Activated CD4-positive, alpha-beta T cell treated with anti-CD3 and anti-CD28 coated beads for 36 hours (primary cell): ENCODE results near the gene TMEM125. TPM values are rescaled to one million over a fixed set of nuclear protein-coding genes. Genes with fewer than 3 reads are reported as not detected.

Source experiments
- ATAC-seq: fragments of 200-7000 bp; cut with Tn5 transposase; one replicate; pipeline ENCODE4 v1.10.0; 2021; ENCODE audit warnings: mild to moderate bottlenecking, moderate library complexity
- CTCF ChIA-PET: fragments of 350-600 bp; sonication (Branson Sonifier 250); formaldehyde crosslinking; loops from one replicate; lab custom pipeline; 2021; ENCODE audit warnings: antibody characterized with exemption; lab: Charles Lee
- POLR2A ChIA-PET: fragments of 350-600 bp; sonication (Branson Sonifier 250); formaldehyde crosslinking; loops from one replicate; lab custom pipeline; 2021; ENCODE audit warnings: antibody characterized with exemption, inconsistent platforms; lab: Charles Lee
- DNase-seq: peaks from one replicate; pipeline ENCODE4 v3.0.0-alpha.2; 2020
- H3K27ac Mint-ChIP-seq: one replicate; pipeline ENCODE4 v1.8.0; 2021; ENCODE audit warnings: mixed read lengths
- H3K27me3 Mint-ChIP-seq: one replicate; pipeline ENCODE4 v1.8.0; 2021; ENCODE audit warnings: mixed read lengths
- H3K36me3 Mint-ChIP-seq: one replicate; pipeline ENCODE4 v1.8.0; 2021; ENCODE audit warnings: low read depth, mixed read lengths
- H3K4me1 Mint-ChIP-seq: one replicate; pipeline ENCODE4 v1.8.0; 2021; ENCODE audit warnings: mixed read lengths
- H3K4me3 Mint-ChIP-seq: one replicate; pipeline ENCODE4 v1.8.0; 2021; ENCODE audit warnings: mild to moderate bottlenecking, moderate library complexity, mixed read lengths
- H3K9me3 Mint-ChIP-seq: one replicate; pipeline ENCODE4 v1.8.0; 2021; ENCODE audit warnings: low read depth, mixed read lengths
- intact Hi-C, 2 experiments: fragments of 100-400 bp; cut with DNase I in 1 of 2; cut with micrococcal nuclease in 1 of 2; formaldehyde crosslinking; loops; one replicate each; pipeline versions ENCODE4 v1.14.2 to v1.15.1; 2022 to 2024; cut with DNase I, micrococcal nuclease
- total RNA-seq, 2 experiments: library from RNA; stranded (reverse); gene quantifications; one replicate each; pipeline ENCODE4 v1.2.3, GENCODE V29; 2021

Gene TMEM125
- total RNA-seq, 2 experiments from 2014 or later = not detected

- intact Hi-C loops = no loop called here
- ATAC-seq = no peak
- CTCF ChIA-PET = no interaction called here
- Mint-ChIP-seq H3K4me1 (no peaks in the 10 kb centered on the region), H3K27me3 (no peaks in the 10 kb centered on the region), H3K4me3 (no peak overlapping the region), H3K9me3 (no peaks in the 10 kb centered on the region), H3K27ac (no peak overlapping the region), H3K36me3 (no peaks in the 10 kb centered on the region)
- DNase-seq = no peak
- POLR2A ChIA-PET = no interaction called here
Measured at GRCh38 chr1:43307458-43308158, 37.8 kb downstream of the TMEM125 start.

GRCh38 chr1:43308635-43309404 lies 39.0 kb downstream of the TMEM125 start:
- POLR2A ChIA-PET = no interaction called here
- no peak for ATAC-seq
- Mint-ChIP-seq H3K9me3 (no peaks in the 10 kb centered on the region), H3K27ac (no peak overlapping the region), H3K36me3 (no peaks in the 10 kb centered on the region), H3K4me3 (no peak overlapping the region), H3K4me1 (no peaks in the 10 kb centered on the region), H3K27me3 (no peaks in the 10 kb centered on the region)
- DNase-seq = no peak
- intact Hi-C loops = no loop called here
- CTCF ChIA-PET = no interaction called here

DNA sequence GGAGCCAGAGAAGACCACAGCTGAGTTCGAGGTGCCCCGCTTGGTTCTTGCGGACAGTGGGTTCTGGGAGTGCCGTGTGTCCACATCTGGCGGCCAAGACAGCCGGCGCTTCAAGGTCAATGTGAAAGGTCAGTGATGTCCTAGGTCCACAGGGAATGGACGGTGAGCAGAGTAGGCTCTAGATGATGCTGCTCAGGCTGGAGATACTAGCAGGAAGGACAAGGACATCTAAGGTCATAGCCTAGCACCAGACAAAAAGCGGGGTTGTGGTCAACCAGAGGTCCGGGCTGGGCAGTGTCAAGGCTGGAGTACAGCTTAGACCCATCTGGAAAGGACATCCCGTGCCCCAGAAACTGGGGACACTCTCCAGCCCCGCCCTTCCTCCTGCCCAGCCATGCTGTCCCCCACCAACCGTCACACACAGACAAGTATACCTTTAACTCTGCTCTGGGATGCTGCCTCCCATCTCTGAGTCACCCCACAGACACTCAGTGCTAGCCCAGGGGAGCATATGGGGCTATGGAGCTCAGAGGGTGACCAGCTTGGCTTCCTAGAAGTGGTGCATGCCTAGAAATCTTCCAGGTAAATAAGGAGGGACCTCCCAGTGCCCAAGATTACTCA lies 39.7 kb downstream of the TMEM125 start:
- Mint-ChIP-seq H3K4me1 (no peaks in the 10 kb centered on the region), H3K27me3 (no peaks in the 10 kb centered on the region), H3K27ac (no peak overlapping the region), H3K9me3 (no peaks in the 10 kb centered on the region), H3K36me3 (no peaks in the 10 kb centered on the region), H3K4me3 (no peak overlapping the region)
- POLR2A ChIA-PET = no interaction called here
- no peak for DNase-seq
- CTCF ChIA-PET = no interaction called here
- intact Hi-C loops = no loop called here
- ATAC-seq = peak; percentile 49

DNA sequence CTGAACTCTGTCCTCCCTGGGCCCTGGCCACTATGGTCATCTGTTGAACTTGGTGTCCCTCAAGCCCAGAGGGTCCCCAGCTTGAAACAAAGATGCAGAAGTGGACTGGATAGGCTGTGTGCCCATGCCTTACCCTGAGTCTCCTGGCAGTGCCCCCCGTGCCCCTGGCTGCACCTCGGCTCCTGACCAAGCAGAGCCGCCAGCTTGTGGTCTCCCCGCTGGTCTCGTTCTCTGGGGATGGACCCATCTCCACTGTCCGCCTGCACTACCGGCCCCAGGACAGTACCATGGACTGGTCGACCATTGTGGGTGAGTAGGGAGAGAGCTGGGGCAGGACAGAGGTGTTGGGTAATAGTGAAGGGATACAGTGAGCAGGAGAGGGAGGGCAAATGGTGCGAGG lies 41.7 kb downstream of the TMEM125 start:
- no peaks in the 10 kb centered on the region for H3K27me3 Mint-ChIP-seq
- no peaks in the 10 kb centered on the region for H3K36me3 Mint-ChIP-seq
- H3K9me3 Mint-ChIP-seq = no peaks in the 10 kb centered on the region
- intact Hi-C loops = no loop called here
- ChIA-PET POLR2A (no interaction called here), CTCF (no interaction called here)
- H3K4me3 Mint-ChIP-seq = no peak overlapping the region
- no peak for ATAC-seq
- H3K27ac Mint-ChIP-seq = no peak overlapping the region
- DNase-seq = no peak
- no peaks in the 10 kb centered on the region for H3K4me1 Mint-ChIP-seq

DNA sequence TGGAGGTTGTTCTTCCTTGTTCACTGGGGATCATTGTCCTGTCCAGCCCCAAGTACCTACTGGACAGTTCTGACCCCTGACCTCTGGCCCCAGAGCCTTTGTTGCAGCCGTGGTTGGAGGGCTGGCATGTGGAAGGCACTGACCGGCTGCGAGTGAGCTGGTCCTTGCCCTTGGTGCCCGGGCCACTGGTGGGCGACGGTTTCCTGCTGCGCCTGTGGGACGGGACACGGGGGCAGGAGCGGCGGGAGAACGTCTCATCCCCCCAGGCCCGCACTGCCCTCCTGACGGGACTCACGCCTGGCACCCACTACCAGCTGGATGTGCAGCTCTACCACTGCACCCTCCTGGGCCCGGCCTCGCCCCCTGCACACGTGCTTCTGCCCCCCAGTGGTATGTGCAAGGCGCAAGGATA lies 42.4 kb downstream of the TMEM125 start:
- Mint-ChIP-seq H3K9me3 (no peaks in the 10 kb centered on the region), H3K27ac (no peak overlapping the region), H3K27me3 (no peaks in the 10 kb centered on the region), H3K4me3 (no peak overlapping the region), H3K36me3 (no peaks in the 10 kb centered on the region), H3K4me1 (no peaks in the 10 kb centered on the region)
- POLR2A ChIA-PET = no interaction called here
- no peak for ATAC-seq
- no peak for DNase-seq
- CTCF ChIA-PET = interaction anchor here (0.6 kb wide), 1 partner anchor 945 kb away, joined by 3 read pairs; no protein-coding TSS in a partner anchor
- intact Hi-C loops = no loop called here

- ChIA-PET CTCF (interaction anchor here (0.6 to 0.7 kb wide), 2 partner anchors 239 to 945 kb away, joined by 3 read pairs; no protein-coding TSS in a partner anchor), POLR2A (no interaction called here)
- Mint-ChIP-seq H3K4me3 (no peak overlapping the region), H3K4me1 (no peaks in the 10 kb centered on the region), H3K27ac (no peak overlapping the region), H3K36me3 (no peaks in the 10 kb centered on the region), H3K9me3 (no peaks in the 10 kb centered on the region), H3K27me3 (no peaks in the 10 kb centered on the region)
- intact Hi-C loops = no loop called here
- ATAC-seq (no peak), DNase-seq (no peak)
Measured at GRCh38 chr1:43312663-43313515, 43.1 kb downstream of the TMEM125 start.

GRCh38 chr1:43313771-43314170 lies 44.0 kb downstream of the TMEM125 start:
- no peak for DNase-seq
- POLR2A ChIA-PET = no interaction called here
- H3K27ac Mint-ChIP-seq = no peak overlapping the region

DNA sequence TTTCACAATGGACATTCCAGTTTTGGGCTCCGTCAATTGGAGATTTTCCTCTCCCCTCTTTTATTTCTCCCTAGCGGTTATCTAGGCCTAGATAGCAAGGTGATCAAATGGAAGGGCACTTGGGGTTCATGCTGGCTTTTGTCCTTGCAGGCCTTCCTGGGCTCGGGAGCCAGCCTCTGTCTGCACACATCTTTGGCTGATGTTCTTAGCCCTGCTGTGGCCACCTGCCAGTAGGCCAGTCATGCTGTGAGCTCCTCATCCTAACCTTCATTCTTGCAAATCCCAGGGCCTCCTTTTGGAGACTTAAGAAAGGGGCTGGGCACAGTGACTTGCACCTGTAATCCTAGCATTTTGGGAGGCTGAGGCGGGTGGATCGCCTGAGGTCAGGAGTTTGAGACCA lies 44.5 kb downstream of the TMEM125 start:
- H3K27ac Mint-ChIP-seq = no peak overlapping the region
- H3K4me1 Mint-ChIP-seq = no peaks in the 10 kb centered on the region
- H3K9me3 Mint-ChIP-seq = no peaks in the 10 kb centered on the region
- no peak for ATAC-seq
- intact Hi-C loops = no loop called here
- H3K36me3 Mint-ChIP-seq = no peaks in the 10 kb centered on the region
- no peak for DNase-seq
- no peak overlapping the region for H3K4me3 Mint-ChIP-seq
- ChIA-PET POLR2A (no interaction called here), CTCF (no interaction called here)
- H3K27me3 Mint-ChIP-seq = no peaks in the 10 kb centered on the region

More at GRCh38 chr1:43313771-43314170, 44.0 kb downstream of the TMEM125 start:
- Mint-ChIP-seq H3K4me1 (no peaks in the 10 kb centered on the region), H3K4me3 (no peak overlapping the region), H3K27me3 (no peaks in the 10 kb centered on the region), H3K9me3 (no peaks in the 10 kb centered on the region), H3K36me3 (no peaks in the 10 kb centered on the region)
- intact Hi-C loops = no loop called here
- CTCF ChIA-PET = interaction anchor here (0.7 kb wide), 1 partner anchor 238 kb away, joined by 3 read pairs; no protein-coding TSS in a partner anchor
- ATAC-seq = no peak

DNA sequence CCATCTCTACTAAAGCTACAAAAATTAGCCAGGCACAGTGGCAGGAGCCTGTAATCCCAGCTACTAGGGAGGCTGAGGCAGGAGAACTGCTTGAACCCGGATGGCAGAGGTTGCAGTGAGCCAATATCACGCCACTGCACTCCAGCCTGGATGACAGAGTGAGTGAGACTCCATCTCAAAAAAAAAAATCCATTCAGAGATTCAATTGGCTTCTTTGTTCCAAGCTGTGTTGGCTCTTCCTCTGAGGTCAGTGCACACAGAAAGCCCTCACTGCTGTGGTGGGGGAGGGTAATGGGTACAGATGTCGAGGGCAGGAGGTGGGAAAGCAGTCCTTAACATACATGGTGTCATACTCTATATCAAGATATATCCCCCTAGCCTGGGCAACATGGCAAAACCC lies 45.7 kb downstream of the TMEM125 start:
- no peak for ATAC-seq

GRCh38 chr1:43315963-43316737 lies 46.4 kb downstream of the TMEM125 start:
- no peaks in the 10 kb centered on the region for H3K9me3 Mint-ChIP-seq
- H3K36me3 Mint-ChIP-seq = no peaks in the 10 kb centered on the region
- H3K27me3 Mint-ChIP-seq = no peaks in the 10 kb centered on the region
- DNase-seq (no peak), ATAC-seq (no peak)
- no peaks in the 10 kb centered on the region for H3K4me1 Mint-ChIP-seq
- CTCF ChIA-PET = no interaction called here
- H3K27ac Mint-ChIP-seq = no peak overlapping the region
- no peak overlapping the region for H3K4me3 Mint-ChIP-seq
- POLR2A ChIA-PET = no interaction called here
- intact Hi-C loops = no loop called here

More for the DNA sequence above, 45.7 kb downstream of the TMEM125 start:
- DNase-seq = no peak
- Mint-ChIP-seq H3K27ac (no peak overlapping the region), H3K9me3 (no peaks in the 10 kb centered on the region), H3K36me3 (no peaks in the 10 kb centered on the region), H3K4me3 (no peak overlapping the region), H3K4me1 (no peaks in the 10 kb centered on the region), H3K27me3 (no peaks in the 10 kb centered on the region)
- ChIA-PET CTCF (interaction anchor here (0.7 kb wide), 1 partner anchor 14 kb away, joined by 3 read pairs; no protein-coding TSS in a partner anchor), POLR2A (no interaction called here)
- intact Hi-C loops = no loop called here
